ENCODE results near the gene ASTL.

DNA sequence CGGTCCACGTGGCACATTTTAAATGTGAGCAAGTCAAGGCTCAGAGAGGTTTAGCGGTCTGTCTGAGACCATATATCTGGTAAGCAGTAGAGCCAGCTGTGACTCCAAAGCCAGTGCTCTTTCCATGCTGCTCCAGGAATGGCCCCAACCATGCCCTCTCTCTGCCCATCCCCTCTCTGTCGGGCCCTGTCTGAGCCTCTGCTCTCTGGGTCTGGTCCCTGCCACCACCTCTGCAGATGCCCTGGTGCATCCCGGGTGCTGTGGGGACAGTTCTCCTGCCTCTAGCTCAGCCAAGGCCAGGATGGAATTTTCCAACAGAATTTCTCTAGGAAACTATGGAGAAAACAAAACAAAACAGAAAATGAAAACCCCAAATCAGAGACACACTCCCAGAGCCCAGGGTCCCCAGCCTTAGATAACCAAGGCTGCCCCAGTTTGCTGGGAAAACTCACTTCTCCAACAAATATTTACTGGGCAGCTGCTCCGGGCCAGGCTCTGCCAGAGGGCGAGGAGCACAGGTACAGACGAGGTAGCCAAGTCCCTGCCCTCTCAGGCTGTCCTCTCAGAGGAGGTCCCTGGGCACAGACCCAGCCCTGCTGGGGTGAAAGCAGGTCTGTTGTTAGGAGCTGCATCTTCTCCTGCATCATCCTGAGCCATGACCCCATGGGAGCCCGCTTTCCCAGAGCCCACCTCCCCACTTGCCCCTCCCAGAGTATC lies 31.2 kb downstream of the ASTL start:
- TF ChIP-seq, protein P1, sequence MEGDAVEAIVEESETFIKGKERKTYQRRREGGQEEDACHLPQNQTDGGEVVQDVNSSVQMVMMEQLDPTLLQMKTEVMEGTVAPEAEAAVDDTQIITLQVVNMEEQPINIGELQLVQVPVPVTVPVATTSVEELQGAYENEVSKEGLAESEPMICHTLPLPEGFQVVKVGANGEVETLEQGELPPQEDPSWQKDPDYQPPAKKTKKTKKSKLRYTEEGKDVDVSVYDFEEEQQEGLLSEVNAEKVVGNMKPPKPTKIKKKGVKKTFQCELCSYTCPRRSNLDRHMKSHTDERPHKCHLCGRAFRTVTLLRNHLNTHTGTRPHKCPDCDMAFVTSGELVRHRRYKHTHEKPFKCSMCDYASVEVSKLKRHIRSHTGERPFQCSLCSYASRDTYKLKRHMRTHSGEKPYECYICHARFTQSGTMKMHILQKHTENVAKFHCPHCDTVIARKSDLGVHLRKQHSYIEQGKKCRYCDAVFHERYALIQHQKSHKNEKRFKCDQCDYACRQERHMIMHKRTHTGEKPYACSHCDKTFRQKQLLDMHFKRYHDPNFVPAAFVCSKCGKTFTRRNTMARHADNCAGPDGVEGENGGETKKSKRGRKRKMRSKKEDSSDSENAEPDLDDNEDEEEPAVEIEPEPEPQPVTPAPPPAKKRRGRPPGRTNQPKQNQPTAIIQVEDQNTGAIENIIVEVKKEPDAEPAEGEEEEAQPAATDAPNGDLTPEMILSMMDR (conservative IDR thresholded peaks at IDR 0.05; ENCODE audit: low read depth, low read length): no peak
- TF ChIP-seq EZH2 (IDR thresholded peaks at IDR 0.05; ENCODE audit: low read length, unreplicated experiment): no peak

Data from PC-3 (cell line).